GM11168 (cell line): ENCODE measurements around the gene AMDHD2.

Experiments
- in situ Hi-C: fragments of 300-500 bp; cut with MboI; formaldehyde crosslinking; loops from one replicate; pipeline ENCODE4 v1.12.0; 2022; ENCODE audit warnings: low sequenced_read_pairs; ENCODE audit not compliant: unreplicated experiment

Gene AMDHD2

DNA sequence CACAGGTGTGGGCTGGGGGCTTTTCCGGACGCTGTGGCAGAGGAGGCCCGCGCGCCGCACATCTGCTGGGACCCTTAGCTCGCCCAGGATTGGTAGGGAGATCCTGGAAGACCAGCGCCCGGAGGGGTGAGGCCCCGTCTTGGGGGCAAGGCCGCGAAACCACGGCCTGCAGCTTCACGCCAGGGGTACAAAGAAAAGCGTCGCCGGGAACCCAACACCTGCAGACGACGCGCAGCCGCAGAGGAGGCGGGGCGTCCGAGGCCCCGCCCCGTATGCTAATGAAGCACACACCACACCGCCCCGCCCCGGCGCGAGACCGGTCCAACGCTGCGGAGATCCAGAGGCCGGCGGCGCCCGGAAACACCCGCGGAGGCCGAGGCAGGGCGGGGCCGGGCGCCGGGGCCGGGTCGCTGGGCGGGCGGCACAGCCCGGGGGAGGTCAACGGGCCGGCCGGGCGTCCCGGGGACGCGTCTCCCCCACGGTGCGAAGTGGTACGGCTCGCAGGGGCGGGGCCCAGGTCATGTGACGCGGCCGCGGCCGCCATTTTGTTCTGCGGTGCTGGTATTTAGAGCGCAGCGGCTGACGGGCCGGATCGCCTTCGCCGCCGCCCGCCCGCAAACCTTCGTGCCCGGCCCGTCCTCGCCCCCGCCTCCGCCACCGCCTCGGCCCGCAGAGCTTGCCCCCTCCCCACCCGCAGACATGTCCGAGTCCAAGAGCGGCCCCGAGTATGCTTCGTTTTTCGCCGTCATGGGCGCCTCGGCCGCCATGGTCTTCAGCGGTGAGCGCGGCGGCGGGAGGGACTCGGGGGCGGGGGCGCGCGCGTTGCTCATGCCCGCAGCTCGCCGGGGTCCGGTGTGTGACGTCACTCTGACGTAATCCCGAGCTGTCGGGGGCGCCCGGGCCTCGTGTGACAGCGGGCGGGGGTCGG lies 6.5 kb upstream of the AMDHD2 start, which contains the start of gene ATP6V0C:
Gene ATP6V0C, plus strand, starts transcription at position 548 of the 928 bp plus-strand sequence. Its CDS starts 152 bp downstream, at position 700.
- in situ Hi-C loops: no loop called here

DNA sequence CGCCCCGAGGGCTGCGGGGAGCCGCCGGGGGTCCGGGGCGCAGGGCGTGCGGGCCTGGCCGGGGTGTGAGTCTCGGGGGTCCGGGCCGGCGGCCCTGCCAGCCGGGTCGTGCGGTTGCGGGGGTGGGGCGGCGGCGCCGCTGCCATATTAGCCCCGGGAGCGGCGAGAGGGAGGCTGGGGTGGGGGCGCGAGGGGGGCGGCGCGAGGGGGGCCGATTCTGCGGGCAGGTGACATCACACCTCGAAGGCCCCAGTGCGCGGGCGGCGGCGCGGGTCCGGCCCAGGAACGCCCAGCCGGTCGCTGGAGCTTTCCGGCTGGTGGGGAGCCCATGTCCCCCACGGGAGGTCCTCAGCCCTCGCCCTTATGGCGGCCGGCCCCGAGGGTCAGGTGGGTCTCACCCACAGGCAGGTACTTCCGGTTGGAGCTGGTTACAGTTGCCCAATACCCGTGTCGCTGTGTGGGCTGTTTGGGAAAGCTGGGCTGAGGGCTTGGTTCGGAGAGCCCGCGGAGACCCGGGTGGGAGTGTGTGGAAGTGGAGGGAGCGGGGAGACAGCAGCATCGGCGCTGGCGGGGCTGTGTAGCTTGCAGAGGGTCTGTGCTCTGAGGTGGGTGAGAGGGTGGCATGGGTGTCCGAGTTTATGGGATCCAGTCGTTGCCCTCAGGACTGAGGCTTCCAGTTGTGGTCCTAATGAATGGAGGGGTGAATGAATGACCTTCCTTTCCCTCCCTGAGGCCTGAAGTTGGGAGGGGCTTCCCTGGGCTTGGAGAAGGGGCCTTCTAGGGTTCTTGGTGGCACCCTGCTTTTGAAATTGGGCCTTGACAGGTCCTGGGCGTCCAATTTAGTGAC lies 5.6 kb upstream of the AMDHD2 start:
- in situ Hi-C loops: no loop called here

DNA sequence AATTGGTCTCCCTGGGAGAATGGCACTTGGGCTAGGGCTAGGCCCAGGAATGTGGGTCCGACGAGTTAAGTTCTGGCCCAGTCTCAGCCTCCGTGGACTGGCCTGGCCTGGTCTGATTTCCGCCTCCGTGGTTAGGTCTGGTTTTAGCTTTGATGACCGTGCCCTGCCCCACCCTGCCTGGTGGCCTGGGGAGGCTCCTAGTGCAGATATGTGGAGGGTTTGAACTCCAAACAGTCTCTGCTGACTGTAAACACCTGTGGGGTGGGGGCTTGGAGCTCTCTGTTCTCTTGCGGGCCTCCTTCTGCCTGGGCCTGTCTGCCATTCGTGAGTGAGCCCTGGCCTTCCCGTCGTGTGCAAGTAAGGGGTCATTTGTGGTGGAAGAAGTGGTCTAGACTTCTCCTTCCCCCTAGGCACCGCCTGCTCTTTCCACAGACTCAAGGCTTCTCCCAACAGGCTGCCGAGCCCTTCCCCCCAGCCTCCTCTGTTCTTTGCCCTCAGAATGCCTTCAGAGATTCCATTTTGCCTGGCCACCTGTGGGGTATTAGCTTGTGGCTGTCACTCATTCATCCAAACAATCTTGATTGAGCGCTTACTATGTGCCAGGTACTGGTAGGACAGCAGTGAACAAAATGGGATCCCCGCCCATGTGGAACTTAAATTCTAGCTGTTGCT lies 4.9 kb upstream of the AMDHD2 start:
- in situ Hi-C loops: no loop called here

DNA sequence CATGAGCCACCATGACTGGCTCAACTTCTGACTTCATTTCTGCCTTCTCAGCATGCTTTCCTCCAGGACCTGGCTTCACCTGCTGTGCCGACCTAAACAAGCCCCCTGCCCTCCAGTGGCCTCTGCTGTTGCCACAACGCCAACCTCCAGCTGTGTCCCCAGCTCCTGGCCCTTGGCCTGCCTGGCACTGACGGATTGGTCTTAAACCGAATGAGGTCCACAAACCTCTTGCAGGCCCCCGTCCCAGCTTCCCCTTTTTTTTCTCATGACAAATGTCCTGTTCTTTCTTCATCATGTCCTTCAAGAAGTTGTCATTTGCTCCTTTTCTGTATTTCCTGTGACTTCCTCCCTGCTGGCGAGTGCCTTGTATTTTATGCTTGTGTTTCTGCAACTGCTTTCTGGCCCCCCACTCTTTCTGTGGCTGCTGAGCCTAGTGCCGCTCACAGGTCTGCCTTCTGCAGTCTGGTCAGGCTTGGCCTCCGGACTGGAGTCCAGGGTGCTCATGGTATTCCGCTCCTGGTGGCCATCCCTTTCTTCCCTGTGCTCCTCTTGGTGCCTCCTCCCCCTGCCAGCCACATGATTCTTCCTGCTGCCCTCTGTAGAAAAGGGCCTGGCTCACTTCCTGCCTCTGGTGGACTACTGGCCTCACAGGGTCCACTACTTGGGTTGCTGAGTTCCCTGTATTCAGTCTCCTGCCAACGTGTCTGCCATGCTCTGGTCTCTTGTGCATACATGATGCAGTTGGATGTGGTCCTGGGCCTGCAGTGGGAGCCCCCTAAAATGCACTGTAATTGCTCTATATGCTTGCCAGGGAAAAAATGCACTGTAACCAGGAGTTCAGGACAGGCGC lies 3.6 kb upstream of the AMDHD2 start:
- in situ Hi-C loops: no loop called here

DNA sequence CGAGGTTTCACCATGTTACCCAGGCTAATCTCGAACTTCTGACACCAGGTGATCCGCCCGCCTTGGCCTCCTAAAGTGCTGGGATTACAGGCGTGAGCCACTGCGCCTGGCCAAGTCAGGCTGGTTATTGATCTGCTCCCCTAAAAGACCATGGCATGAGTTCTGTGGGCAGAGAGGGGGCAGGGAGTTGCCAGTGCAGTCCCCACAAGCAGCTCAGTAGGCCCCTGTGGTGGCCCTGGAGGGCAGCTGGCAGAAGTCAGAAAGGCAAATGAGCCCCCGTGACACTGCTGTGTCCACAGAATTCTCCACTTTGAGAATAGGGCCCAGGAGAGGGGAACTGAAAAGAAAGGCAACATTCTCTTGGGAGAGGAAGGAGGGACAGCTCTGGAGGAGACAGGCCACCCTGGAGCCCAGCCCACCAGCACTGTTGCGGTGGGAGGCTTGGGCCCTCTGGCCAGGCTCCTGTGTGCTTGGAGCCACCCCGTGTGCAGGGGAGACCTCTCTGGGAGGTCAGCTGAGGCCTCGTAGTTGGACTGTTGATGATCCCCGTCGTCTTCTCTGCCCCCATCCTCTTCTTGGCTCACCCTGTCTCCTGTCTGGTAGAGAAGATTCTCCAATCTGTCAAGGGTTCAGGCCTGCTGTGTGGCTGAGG lies 2.1 kb upstream of the AMDHD2 start:
- in situ Hi-C loops: no loop called here

DNA sequence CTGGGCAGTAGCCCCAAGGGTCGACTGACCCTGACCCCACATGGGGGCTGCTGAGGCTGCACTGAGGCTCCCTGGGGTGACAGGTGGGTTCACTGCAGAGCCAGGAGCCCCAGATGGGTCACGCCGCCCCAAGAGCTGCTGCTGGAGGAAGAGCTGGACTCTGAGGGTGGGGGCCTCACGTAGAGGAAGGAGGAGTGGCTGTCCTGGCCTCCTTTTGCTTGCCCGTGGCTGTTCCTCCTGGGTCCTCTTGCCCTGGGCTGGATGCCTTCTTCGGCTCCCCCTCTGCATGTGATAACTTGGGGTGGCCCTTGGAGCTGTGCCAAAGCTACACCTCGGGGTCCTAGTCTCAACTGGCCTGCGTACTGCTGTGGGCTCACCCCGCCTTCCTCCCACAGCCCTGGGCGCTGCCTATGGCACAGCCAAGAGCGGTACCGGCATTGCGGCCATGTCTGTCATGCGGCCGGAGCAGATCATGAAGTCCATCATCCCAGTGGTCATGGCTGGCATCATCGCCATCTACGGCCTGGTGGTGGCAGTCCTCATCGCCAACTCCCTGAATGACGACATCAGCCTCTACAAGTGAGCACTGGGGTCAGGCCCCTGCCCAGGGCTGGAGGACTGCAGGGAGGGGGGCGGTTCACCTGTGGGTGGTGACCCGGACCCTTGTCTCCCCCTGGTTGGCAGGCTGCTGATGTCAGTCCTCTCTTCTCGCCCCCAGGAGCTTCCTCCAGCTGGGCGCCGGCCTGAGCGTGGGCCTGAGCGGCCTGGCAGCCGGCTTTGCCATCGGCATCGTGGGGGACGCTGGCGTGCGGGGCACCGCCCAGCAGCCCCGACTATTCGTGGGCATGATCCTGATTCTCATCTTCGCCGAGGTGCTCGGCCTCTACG lies 1.1 kb upstream of the AMDHD2 start:
- in situ Hi-C loops: no loop called here

DNA sequence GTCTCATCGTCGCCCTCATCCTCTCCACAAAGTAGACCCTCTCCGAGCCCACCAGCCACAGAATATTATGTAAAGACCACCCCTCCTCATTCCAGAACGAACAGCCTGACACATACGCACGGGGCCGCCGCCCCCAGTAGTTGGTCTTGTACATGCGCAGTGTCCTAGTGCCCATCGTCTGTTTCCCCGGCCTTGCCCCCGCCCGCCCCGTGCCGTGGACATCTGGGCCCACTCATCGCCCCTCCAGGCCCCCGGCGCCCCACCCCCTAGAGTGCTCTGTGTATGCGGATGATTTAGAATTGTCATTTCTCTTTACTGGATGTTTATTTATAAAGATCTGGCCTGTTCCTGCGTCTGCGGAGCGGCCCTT lies 475 bp upstream of the AMDHD2 start:
- in situ Hi-C loops: no loop called here

DNA sequence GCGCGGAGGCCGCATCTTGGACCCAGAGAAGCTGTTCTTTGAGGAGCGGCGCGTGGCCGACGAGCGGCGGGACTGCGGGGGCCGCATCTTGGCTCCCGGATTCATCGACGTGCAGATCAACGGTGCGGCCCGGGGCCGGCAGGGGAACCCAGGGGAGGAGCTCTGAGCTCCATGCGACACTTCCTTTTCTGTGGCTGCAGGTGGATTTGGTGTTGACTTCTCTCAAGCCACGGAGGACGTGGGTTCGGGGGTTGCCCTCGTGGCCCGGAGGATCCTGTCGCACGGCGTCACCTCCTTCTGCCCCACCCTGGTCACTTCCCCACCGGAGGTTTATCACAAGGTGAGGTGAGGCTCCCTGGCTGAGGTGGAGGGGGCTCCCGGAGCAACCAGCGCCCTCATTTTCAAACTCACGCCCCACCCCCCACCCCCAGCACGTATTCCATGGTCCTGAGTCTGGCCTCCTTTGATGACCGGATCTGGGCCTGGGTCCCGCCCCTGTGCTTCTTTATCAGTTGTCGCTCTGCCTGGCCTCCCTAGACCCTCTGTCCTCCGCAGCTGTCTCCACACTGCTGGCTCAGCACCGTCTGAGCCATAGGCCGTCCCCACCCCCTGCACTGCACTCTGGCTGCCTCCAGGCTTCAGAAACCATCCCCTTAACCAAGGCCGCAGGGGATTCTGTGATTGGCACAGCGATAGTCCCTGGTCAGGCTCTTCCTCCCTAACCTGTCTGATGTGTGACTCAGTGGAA lies 787 bp downstream of the AMDHD2 start:
- in situ Hi-C loops: no loop called here

DNA sequence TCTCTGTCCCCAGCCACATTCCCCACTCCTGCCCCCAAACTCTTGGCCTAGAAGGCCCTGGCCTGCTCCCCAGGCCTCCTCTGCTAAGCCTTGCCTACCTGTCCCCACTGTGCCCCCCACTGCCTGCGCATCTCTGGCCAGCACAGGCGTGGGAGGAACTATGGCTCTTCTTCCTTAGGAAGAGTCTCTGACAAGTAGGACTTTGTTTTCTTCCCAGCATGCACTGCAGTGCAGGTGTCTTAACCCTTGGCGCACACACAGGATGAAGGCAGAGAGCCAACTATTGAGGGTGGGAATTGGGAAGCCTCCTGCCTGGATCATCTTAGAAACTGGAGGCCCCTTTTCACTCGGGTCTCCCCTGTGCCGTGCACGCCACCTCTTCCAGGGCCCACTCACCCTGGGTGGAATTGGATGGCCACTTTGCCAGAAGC lies 3.6 kb downstream of the AMDHD2 start:
- in situ Hi-C loops: no loop called here

DNA sequence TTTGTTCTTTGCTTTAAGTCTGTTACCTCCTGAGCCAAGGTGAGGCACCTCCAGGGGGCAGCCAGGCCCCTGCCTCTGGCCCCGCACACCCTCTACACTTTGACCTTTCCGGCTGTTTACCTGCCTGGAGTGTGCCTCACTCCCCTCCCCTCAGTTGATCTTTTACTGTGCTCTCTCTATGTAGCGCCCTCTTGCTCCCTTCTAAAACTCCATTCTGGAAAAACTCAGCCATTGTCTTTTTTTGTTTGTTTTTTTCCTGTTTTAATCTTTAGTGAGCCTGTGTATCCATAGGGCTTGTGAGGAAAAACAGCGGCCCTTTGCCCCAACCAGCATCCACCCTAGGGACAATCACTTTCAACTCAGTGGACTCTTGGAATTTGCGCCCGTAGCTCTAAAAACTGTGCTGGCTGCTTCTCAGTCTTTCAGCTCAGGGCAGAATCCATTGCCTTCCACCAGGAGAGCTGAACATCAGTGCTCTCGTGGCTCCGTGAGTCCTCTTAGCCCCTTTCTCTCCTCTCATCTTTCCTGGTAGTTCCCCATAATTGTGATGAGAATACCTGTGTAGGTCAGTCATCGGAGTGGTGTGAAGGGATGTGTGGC lies 4.3 kb downstream of the AMDHD2 start:
- in situ Hi-C loops: no loop called here

DNA sequence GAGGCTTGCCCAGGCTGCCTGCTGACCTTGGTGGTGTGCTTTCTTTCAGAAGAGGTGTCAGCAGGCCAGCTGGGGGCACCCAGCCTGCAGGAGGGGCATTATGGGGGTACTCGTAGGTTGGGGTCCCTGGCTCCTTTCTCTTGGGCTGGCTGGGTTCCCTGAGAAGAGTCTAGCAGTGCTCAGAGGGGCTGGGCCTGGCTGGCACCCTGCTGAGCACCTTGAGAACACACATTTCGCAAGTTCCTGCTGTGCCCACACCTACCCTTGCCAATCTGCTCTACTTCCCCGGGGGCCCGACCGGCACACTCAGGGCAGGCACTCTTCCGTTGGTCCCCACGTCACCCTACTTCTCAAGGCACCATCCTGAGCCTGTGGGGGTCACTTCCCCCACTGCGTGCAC lies 6.0 kb downstream of the AMDHD2 start:
- in situ Hi-C loops: no loop called here

DNA sequence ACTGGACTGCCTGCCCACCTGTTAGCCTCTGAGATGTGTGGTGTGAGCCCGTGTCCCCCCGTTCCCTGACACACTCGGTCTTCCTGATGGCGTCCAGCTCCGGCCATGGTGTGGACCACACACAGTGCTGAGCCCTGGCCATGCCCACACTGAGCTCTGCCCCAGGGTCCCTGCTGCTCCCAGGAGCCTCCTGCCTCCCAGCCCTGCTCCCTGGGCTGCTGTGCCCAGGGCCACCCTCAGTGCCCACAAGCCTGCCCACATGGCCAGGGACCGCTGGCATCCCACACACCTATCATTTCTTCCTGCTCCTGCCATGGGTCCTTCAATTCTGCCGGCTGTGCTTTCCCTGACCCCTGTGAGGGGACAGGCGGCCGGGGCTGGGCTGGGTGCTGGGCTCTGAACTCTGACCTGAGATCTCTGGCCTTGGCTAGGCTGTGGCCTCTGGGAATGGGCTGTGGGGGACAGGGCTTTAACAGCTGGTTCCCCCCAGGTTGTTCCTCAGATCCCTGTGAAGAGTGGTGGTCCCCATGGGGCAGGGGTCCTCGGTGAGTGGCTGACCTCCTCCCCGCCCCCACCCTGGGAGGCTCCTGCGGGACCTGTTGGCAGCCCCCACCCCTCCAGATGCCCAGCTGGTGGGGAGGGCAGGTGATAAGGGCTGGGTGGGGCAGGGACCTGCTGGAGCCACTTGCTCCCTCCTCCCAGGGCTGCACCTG lies 7.1 kb downstream of the AMDHD2 start:
- in situ Hi-C loops: no loop called here

DNA sequence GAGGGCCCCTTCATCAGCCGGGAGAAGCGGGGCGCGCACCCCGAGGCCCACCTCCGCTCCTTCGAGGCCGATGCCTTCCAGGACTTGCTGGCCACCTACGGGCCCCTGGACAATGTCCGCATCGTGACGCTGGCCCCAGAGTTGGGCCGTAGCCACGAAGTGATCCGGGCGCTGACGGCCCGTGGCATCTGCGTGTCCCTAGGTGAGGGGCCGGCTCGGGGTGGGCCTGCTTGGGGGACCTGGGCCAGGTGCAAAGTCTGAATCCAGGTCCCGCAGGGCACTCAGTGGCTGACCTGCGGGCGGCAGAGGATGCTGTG lies 7.6 kb downstream of the AMDHD2 start:
- in situ Hi-C loops: no loop called here

DNA sequence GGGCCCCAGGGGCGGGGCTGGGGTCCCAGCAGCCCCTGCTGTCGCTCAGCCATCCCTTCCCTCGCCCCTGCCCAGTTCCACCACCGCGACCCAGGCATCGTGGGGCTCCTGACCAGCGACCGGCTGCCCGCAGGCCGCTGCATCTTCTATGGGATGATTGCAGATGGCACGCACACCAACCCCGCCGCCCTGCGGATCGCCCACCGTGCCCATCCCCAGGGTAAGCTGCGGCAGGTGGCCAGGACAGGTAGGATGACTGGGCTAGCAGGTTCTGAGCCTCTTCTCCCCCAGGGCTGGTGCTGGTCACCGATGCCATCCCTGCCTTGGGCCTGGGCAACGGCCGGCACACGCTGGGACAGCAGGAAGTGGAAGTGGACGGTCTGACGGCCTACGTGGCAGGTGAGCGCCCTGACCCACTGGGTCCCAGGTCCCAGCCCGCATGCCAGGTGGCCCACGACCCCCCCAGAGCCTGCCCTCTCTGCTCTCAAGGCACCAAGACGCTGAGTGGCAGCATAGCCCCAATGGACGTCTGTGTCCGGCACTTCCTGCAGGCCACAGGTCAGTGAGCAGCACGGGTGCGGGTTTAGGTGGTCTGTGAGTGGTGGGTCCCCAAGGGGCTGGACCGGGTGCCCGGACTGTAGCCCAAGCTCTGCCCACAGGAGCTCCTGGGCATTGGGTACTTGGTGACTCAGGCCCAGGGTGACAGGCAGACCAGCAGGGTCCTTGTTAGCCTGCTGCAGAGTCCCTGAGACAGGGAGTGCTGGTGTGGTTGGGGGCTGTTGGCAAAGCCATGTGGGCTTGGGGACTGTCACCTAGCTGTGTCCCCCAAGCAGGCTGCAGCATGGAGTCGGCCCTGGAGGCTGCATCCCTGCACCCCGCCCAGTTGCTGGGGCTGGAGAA lies 8.2 kb downstream of the AMDHD2 start:
- in situ Hi-C loops: no loop called here

DNA sequence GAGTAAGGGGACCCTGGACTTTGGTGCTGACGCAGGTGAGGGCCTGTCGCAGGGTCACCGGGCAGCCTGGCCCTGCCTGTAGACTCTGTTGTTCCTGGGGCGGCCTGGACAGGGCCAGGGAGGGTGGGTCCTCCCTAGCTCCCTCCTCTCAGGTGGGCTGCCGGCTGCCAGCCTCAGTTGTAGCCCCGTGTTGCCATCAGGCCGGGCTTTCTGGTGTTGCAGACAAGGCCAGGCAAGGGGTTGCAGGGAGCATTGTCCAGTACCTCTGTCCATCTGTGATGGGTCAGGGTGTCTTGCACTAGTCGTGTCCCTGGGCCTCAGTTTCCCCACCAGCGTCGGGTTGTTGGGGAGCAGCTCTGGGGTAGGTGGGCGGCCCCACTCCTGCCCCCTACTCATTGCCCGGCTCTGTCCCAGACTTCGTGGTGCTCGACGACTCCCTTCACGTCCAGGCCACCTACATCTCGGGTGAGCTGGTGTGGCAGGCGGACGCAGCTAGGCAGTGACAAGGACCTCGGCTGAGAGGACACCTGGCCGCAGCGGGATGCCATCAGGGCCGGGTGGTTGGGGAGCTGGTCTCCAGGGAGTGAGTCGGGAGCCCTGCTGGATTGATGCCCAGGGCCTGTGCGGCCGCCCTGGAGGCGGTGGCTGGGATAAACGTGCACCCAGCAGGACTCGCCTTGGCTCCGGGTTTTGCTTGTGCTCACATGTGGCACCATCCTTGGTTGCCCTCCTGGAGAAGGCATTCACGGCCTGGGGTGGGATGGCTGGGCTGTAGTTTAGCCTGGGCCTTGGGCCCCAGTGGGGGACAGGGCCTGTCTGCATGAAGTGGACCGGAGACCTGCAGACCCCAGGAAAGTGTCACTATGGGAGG lies 9.1 kb downstream of the AMDHD2 start:
- in situ Hi-C loops: no loop called here
